Transverse colon (tissue), 4 donors: ENCODE results near the gene DDX43. TPM values are rescaled to one million over a fixed set of nuclear protein-coding genes. Genes with fewer than 3 reads are reported as not detected.
"Not testable (repeated sequence)": the region's sequence is repeated elsewhere in the genome, so short reads cannot be mapped to it uniquely, and the experiment has no call there.

Source experiments
- DNase-seq: peaks from one replicate; pipeline ENCODE4 v3.0.0-alpha.2; 2019
- H3K27ac ChIP-seq, 4 donors: fragments of 200-600 bp; sonication (generic); 2 replicates each; pipeline ENCODE4 v1.5.1; 2016 to 2018; ENCODE audit warnings: inconsistent platforms in 4 of 4
- H3K27me3 ChIP-seq: fragments of 200-600 bp; sonication (generic); 2 replicates; pipeline ENCODE4 v1.5.1; 2017; ENCODE audit warnings: inconsistent platforms
- H3K36me3 ChIP-seq, 4 donors: fragments of 200-600 bp; sonication (generic); 2 replicates each; pipeline ENCODE4 v1.5.1; 2017 to 2019; ENCODE audit warnings: inconsistent platforms in 4 of 4
- H3K4me1 ChIP-seq, 4 donors: fragments of 200-600 bp; sonication (generic); 2 replicates each; pipeline ENCODE4 v1.5.1; 2017 to 2020; ENCODE audit warnings: inconsistent platforms in 4 of 4
- H3K4me3 ChIP-seq, 4 donors: fragments of 200-600 bp; sonication (generic); 1 replicate in 1 of 4; 2 replicates in 3 of 4; pipeline versions ENCODE4 v1.5.1 to v1.6.1; 2017 to 2019; ENCODE audit warnings: inconsistent platforms in 4 of 4
- H3K9me3 ChIP-seq, 2 donors: fragments of 200-600 bp; sonication (generic); 2 replicates each; pipeline ENCODE4 v1.5.1; 2017 to 2019; ENCODE audit warnings: inconsistent platforms in 2 of 2
- EP300 ChIP-seq: sonication (generic); formaldehyde crosslinking; IDR thresholded peaks from one replicate; pipeline ENCODE4 v1.6.1; 2017; ENCODE audit warnings: antibody characterized with exemption, low read depth
- POLR2A ChIP-seq: fragments of 450-650 bp; IDR thresholded peaks from one replicate; pipeline ENCODE4 v1.6.1; 2016; ENCODE audit warnings: antibody characterized with exemption, mild to moderate bottlenecking, moderate library complexity
- POLR2AphosphoS5 ChIP-seq, 3 donors: sonication (generic); formaldehyde crosslinking; IDR thresholded peaks; one replicate each; pipeline ENCODE4 v1.6.1; 2016; ENCODE audit warnings: antibody characterized with exemption in 3 of 3
- WGBS, 2 donors: methylation state at CpG; one replicate each; pipeline ENCODE4 v1.1.5; 2018; ENCODE audit warnings: low coverage in 1 of 2; 5-methylcytosine and 5-hydroxymethylcytosine counted together
- in situ Hi-C, 4 donors: fragments of 200-750 bp; cut with MboI; loops; one replicate each; pipeline versions ENCODE4 v1.15.0 to v1.15.1; 2017; ENCODE audit warnings: low sequenced_read_pairs in 3 of 4, low pct_ligation_motif_present in 1 of 4, low pct_unique_long_range_greater_than_20kb in 1 of 4
- intact Hi-C: fragments of 100-400 bp; cut with DNase I; formaldehyde crosslinking; loops from one replicate; pipeline ENCODE4 v1.15.1; 2023; ENCODE audit warnings: low total_unique reads
- total RNA-seq, 4 donors: library from RNA; depleted of rRNA; stranded (reverse); fragments of >200 nt; gene quantifications; one replicate each; pipeline ENCODE4 v1.1.0, GENCODE V29; 2016
- TF ChIP-seq, protein P1 (sequence below), 5 experiments: fragments of 200-600 bp in 3 of 5; fragments of 450-650 bp in 2 of 5; sonication (generic) in 3 of 5; IDR thresholded peaks; 1 replicate in 2 of 5; 2 replicates in 3 of 5; pipeline ENCODE4 v1.5.1; 2016 to 2017; ENCODE audit warnings: antibody characterized with exemption in 5 of 5, inconsistent platforms in 3 of 5, mild to moderate bottlenecking in 2 of 5, moderate library complexity in 1 of 5

DDX43 gene
- total RNA-seq, 4 donors from 2014 or later, result 1.2 to 2.6 TPM; not detected in 2

DNA sequence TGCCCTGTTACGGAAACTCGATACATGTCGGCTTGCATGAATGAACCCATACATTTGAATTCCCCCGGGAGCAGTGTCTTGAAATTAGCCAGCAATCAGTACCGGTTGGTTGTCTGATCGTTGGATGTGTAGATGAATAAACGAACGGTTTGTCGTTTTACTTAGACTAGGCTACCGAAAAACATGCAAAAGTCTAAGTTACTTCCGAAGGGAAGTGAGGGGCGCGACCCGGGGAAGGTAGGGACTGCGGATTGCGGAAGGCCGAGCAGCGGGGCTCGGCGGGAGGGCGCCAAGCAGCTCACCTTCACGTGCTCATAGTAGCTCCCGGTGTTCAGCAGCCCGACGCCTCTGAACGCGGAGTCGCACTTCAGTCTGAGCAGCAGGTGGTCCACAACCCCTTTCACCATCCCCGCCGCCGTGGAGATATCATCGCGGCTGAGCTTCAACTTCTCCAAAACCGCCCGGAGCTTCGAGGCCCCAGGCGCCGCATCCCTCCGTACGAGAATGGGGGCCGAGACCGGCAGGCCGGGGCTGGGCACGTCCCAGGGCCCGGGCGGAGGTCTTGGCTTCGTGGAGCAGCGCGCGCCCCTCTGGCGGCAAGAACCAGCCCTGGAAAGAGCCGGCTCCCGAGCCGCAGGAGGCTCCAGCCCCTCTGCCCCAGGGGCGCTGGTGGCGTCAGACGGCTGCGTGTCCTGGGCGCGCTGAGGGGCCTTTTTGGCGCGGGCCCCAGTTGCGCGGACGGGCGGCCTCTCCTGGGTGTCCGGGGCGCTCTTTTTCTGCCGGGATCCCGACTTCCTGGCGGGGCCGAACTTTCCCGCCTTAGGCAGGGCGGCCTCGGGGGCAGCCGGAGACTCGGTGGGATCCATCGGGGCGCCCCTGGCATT is 56.8 kb downstream of the DDX43 start:
- Histone ChIP-seq H3K27ac (peak overlapping the region; percentile 83 to 89 (median 87)), H3K4me1 (peaks cover 0 to 20% (median 3%) of the 10 kb centered on the region in 4 donors), H3K9me3 (no peaks in the 10 kb centered on the region), H3K27me3 (no peaks in the 10 kb centered on the region), H3K4me3 (peak overlapping the region; percentile 59 to 88 (median 78)), H3K36me3 (no peaks in the 10 kb centered on the region)
- DNase-seq, result peak; percentile 50
- intact Hi-C loops, result no loop called here
- in situ Hi-C loops, result no loop called here
- TF ChIP-seq POLR2AphosphoS5 (IDR thresholded peaks at IDR 0.05), result no peak
- TF ChIP-seq POLR2A, result peak; percentile 6
- WGBS, 2 donors, result 26% methylated on average over 49 of the region's 79 CpGs; no CpG with 5 or more reads in 1 of the 2 donors

DNA sequence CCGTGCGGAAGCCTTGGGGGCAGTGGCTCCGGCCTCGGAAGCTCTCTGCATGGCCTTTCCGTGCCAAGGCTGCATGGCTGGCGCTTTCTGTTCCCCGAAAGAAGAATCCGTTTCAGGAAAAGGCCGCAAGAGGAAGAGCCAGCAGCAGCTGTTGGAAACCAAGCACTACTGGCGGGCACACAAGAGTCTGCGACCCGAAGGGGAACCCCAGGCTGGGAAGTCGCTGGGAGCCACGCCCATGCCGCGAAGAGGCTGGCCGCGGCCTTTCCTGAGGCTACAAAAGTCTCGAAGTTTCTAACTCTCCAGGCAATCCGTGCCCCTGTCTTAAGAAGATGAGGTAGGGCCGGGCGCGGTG is 57.5 kb downstream of the DDX43 start, which contains the start of gene CGAS:
TSS of gene CGAS (minus strand) at position 191 of the 355 bp plus-strand sequence. CDS start at position 75, 116 bp downstream.
- 5% methylated on average over 21 of the region's 23 CpGs; no CpG with 5 or more reads in 1 of the 2 donors for WGBS, 2 donors
- Histone ChIP-seq H3K27me3 (no peaks in the 10 kb centered on the region), H3K9me3 (no peaks in the 10 kb centered on the region), H3K4me1 (peaks cover 0 to 20% (median 3%) of the 10 kb centered on the region in 4 donors), H3K4me3 (peak within 1 kb of the TSS; percentile 59 to 88 (median 78)), H3K36me3 (no peaks in the 10 kb centered on the region), H3K27ac (peak within 1 kb of the TSS; percentile 83 to 89 (median 87))
- in situ Hi-C loops (no loop called here), intact Hi-C loops (no loop called here)
- peak; percentile 83 for DNase-seq
- TF ChIP-seq POLR2A, result no peak
- TF ChIP-seq, protein P1, sequence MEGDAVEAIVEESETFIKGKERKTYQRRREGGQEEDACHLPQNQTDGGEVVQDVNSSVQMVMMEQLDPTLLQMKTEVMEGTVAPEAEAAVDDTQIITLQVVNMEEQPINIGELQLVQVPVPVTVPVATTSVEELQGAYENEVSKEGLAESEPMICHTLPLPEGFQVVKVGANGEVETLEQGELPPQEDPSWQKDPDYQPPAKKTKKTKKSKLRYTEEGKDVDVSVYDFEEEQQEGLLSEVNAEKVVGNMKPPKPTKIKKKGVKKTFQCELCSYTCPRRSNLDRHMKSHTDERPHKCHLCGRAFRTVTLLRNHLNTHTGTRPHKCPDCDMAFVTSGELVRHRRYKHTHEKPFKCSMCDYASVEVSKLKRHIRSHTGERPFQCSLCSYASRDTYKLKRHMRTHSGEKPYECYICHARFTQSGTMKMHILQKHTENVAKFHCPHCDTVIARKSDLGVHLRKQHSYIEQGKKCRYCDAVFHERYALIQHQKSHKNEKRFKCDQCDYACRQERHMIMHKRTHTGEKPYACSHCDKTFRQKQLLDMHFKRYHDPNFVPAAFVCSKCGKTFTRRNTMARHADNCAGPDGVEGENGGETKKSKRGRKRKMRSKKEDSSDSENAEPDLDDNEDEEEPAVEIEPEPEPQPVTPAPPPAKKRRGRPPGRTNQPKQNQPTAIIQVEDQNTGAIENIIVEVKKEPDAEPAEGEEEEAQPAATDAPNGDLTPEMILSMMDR (IDR thresholded peaks at IDR 0.05), result no peak
- TF ChIP-seq EP300, result no peak
- TF ChIP-seq POLR2AphosphoS5 (IDR thresholded peaks at IDR 0.05), result peak; percentile 61 to 77 (median 67)

DNA sequence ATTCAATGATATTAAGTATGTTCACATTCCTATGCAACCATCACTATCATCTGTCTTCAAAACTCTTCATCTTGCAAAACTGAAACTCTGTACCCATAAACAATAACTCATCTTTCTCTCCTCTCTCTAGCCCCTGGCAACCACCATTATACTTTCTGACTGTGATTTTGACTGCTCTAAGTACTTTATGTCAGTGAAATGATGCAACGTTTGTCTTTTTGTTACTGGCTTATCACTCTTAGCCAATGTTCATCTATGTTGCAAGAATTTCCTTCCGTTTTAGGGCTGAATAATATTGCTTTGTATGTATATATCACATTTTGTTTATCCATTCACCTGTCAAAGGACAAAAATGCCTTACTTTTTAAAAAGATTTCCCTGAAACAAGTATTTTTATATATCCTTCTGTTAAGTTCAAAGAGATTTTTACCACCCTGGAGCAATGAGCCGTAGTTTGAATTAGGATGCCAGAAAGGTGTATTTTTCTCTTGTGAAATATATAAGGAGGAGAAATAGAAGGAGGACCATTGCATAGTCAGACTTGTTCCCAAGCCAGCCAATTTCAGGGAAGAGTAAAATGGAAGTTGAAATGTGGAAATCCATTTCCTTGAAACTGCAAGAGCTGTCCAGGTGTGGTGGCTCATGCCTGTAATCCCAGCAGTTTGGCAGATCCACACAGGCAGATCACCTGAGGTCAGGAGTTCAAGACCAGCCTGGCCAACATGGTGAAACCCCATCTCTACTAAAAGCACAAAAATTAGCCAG is 61.4 kb downstream of the DDX43 start:
- intact Hi-C loops (no loop called here), in situ Hi-C loops (no loop called here)
- peaks cover 0 to 18% (median 4%) of the 10 kb centered on the region in 4 donors for H3K4me1 ChIP-seq
- no peak for TF ChIP-seq POLR2A
- no peak for TF ChIP-seq EP300
- TF ChIP-seq, protein P1 (IDR thresholded peaks at IDR 0.05), result no peak
- no peak for TF ChIP-seq POLR2AphosphoS5 (IDR thresholded peaks at IDR 0.05)
- no peak overlapping the region for H3K4me3 ChIP-seq
- H3K27me3 ChIP-seq, result no peaks in the 10 kb centered on the region
- 50 to 62% methylated on average over 3 of the region's 3 CpGs for WGBS, 2 donors
- no peaks in the 10 kb centered on the region for H3K9me3 ChIP-seq
- no peaks in the 10 kb centered on the region for H3K36me3 ChIP-seq
- DNase-seq, result no peak
- no peak overlapping the region for H3K27ac ChIP-seq

DNA sequence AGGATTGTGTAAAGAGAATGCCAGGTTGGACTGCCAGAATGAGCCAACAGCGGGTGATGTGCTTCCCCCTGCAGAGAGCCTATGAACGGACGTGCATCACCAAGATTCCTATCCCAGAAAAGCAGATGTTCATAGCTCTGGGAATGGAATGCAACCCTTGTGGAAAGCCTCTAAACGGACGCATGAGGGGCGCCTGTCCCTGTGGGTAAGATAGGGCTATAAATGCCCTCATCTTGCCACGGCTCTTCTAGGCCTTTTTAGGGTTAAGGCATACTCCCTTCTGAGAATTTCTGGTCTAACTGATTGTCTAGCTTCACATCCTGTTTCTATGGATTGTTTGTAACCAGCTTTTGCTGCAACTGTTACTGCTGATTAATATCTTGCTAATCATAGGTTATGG is 64.8 kb downstream of the DDX43 start:
- H3K27ac ChIP-seq, H3K36me3 ChIP-seq, intact Hi-C loops, H3K9me3 ChIP-seq, H3K4me3 ChIP-seq, in situ Hi-C loops, DNase-seq, H3K27me3 ChIP-seq: not testable (repeated sequence)
- H3K4me1 ChIP-seq, result peaks cover 0 to 30% (median 16%) of the 10 kb centered on the region in 4 donors
- 80 to 82% methylated on average over 2 to 7 of the region's 7 CpGs for WGBS, 2 donors

DNA sequence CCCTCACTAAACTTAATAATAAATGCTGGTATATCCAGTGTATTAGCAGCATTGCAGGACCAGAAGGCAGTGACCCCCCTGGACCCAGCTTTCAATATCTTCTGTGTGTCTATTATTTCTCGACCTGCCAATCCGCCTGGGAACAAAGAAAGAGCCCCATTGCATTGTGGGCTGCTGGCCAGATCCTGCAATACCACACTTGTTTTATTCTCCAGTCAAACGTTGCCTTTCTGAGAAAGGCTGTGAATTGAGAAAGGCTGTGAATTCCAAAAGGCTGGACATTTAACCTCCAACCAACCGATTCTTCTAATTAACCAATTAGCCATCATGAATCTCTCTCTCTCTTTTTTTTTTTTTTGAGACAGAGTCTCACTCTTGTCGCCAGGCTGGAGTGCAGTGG is 65.4 kb downstream of the DDX43 start:
- DNase-seq, result no peak

More for the DNA sequence above, 65.4 kb downstream of the DDX43 start:
- H3K9me3 ChIP-seq, result no peaks in the 10 kb centered on the region
- H3K36me3 ChIP-seq, result no peaks in the 10 kb centered on the region
- no peaks in the 10 kb centered on the region for H3K27me3 ChIP-seq
- intact Hi-C loops (no loop called here), in situ Hi-C loops (no loop called here)
- H3K4me3 ChIP-seq, result no peak overlapping the region
- H3K4me1 ChIP-seq, result peaks cover 0 to 32% (median 16%) of the 10 kb centered on the region in 4 donors
- H3K27ac ChIP-seq, result no peak overlapping the region
- 71 to 73% methylated on average over 1 to 5 of the region's 5 CpGs for WGBS, 2 donors
- TF ChIP-seq, protein P1 (IDR thresholded peaks at IDR 0.05), result no peak
- no peak for TF ChIP-seq POLR2A
- no peak for TF ChIP-seq EP300
- TF ChIP-seq POLR2AphosphoS5 (IDR thresholded peaks at IDR 0.05), result no peak
